Bronchial epithelial cell (primary cell): ENCODE results near the gene TRNT1. TPM values are rescaled to one million over a fixed set of nuclear protein-coding genes. Genes with fewer than 3 reads are reported as not detected.

Source experiments
- DNase-seq: peaks from one replicate; pipeline ENCODE4 v3.0.0-alpha.2; 2010; ENCODE audit warnings: low read depth
- FAIRE-seq: peaks from 2 replicates; lab custom pipeline; 2011; peaks lifted over from hg19 to GRCh38; lab: Jason Lieb, UNC
- H3K27me3 ChIP-seq: 2 replicates; pipeline ENCODE4 v1.5.1; 2011; ENCODE audit warnings: low read length; ENCODE audit not compliant: control insufficient read depth, insufficient read depth
- H3K36me3 ChIP-seq: 2 replicates; pipeline ENCODE4 v1.5.1; 2011; ENCODE audit warnings: low read length; ENCODE audit not compliant: control insufficient read depth, insufficient read depth
- H3K4me3 ChIP-seq: 2 replicates; pipeline ENCODE4 v1.5.1; 2011; ENCODE audit warnings: mild to moderate bottlenecking, low read depth, low read length, control low read depth
- total RNA-seq: library from RNA; depleted of rRNA; stranded (reverse); fragments of >200 nt; gene quantifications from 2 replicates; pipeline ENCODE4 v1.2.1, GENCODE V29; 2014
- TF ChIP-seq, protein P1 (sequence below): IDR thresholded peaks from 2 replicates; pipeline ENCODE4 v1.5.1; 2011; ENCODE audit warnings: mild to moderate bottlenecking, moderate library complexity, low read length, control low read depth, inconsistent platforms; ENCODE audit not compliant: insufficient read depth, severe bottlenecking

TRNT1 gene
- total RNA-seq, 1 donor from 2014 or later: 14.5 TPM

DNA sequence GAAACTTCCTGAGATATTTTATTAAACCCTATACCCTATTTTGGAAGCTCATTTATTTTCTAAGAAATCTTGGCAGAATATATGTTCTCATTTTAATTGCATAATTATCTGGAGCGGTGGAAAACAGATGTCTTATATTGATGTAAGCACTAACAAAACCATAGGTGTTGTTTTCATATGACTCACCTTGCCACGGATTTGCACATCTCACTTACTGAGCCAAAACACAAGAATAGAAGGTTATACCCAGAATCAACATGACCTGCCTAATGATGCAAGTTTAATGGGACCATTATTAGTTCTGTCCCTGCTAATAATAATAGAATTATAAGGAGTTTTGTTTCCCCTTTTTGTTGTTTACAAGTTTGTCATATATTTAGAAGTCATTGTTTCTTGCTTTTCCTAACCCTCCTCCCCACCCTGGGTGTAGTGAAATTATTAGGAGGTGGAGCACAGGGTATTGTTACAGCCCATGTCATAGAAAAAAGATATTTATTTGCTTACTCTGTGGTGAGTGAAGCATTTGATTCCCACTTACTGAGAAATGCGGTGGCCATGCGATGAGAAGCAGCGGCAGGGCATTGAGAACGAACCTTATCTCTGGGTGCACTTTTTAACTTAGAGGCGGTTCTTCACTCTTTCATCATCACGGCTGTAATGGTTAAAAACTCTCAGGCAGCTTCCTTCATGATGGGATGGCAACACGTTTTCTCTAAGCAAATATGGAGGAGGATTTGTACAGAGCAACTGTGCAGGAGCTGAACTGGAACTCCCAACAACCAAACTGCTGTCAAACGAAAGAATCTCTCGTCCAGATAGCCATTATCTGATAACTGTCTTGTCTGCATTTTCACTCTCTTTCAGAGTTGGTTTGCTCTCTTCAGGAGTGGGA lies 17.1 kb upstream of the TRNT1 start:
- H3K27me3 ChIP-seq: no peaks in the 10 kb centered on the region
- DNase-seq (peak; percentile 56), FAIRE-seq (peak; percentile 68)
- no peaks in the 10 kb centered on the region for H3K36me3 ChIP-seq
- H3K4me3 ChIP-seq: no peak overlapping the region
- TF ChIP-seq, protein P1, sequence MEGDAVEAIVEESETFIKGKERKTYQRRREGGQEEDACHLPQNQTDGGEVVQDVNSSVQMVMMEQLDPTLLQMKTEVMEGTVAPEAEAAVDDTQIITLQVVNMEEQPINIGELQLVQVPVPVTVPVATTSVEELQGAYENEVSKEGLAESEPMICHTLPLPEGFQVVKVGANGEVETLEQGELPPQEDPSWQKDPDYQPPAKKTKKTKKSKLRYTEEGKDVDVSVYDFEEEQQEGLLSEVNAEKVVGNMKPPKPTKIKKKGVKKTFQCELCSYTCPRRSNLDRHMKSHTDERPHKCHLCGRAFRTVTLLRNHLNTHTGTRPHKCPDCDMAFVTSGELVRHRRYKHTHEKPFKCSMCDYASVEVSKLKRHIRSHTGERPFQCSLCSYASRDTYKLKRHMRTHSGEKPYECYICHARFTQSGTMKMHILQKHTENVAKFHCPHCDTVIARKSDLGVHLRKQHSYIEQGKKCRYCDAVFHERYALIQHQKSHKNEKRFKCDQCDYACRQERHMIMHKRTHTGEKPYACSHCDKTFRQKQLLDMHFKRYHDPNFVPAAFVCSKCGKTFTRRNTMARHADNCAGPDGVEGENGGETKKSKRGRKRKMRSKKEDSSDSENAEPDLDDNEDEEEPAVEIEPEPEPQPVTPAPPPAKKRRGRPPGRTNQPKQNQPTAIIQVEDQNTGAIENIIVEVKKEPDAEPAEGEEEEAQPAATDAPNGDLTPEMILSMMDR: no peak

- FAIRE-seq (peak; percentile 52), DNase-seq (peak; percentile 31)
- Histone ChIP-seq H3K4me3 (no peak within 1 kb of the TSS), H3K27me3 (no peaks in the 10 kb centered on the region), H3K36me3 (no peaks in the 10 kb centered on the region)
- TF ChIP-seq, protein P1: no peak
These were observed 16.5 kb upstream of the TRNT1 start, which contains the start of gene IL5RA for GRCh38 chr3:3110299-3110630. Gene IL5RA, minus strand, starts transcription at chr3:3110374. Its CDS starts 5,390 bp downstream, at chr3:3104984.

DNA sequence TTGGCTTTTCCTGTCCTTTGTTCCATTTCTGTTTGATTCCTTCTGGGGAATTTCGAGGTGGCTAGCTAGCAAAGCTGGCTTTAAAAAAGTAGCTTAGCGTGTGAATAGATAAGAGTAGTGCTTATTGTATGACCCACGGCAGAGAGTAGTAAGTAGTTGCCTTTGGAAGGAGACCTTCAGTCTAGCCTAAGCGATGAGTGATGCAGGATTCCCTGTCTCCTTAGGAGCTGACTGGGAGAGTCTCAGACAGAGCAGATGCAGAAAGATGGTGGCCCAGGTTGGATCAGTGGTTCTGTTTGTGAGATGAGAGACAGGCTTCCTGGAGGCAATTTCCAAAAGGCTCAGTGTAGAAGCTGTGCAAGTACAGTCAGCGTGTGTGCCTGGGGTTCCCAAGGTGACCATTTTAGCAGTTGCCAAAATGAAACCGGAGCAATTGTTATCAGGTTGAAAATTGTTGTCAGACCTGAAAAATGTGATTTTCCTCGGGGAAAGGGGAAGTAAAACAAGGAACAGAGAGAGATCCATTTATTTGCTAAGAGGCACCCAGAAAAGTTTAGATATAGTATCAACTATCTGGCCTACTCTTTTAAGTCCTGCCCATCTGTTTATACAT lies 15.9 kb upstream of the TRNT1 start:
- H3K27me3 ChIP-seq: no peaks in the 10 kb centered on the region
- H3K36me3 ChIP-seq: no peaks in the 10 kb centered on the region
- TF ChIP-seq, protein P1: no peak
- no peak overlapping the region for H3K4me3 ChIP-seq
- FAIRE-seq: no peak
- DNase-seq: no peak

GRCh38 chr3:3113042-3113709 lies 13.6 kb upstream of the TRNT1 start:
- no peak for DNase-seq
- TF ChIP-seq, protein P1: no peak
- Histone ChIP-seq H3K4me3 (no peak overlapping the region), H3K27me3 (no peaks in the 10 kb centered on the region), H3K36me3 (no peaks in the 10 kb centered on the region)
- peak; percentile 81 for FAIRE-seq

- Histone ChIP-seq H3K36me3 (no peaks in the 10 kb centered on the region), H3K4me3 (no peak overlapping the region), H3K27me3 (no peaks in the 10 kb centered on the region)
- DNase-seq (no peak), FAIRE-seq (no peak)
- TF ChIP-seq, protein P1: no peak
These were observed 9.1 kb upstream of the TRNT1 start for GRCh38 chr3:3117651-3118050.
